HG02981 (cell line): ENCODE results near the gene ZNF692.
A peak's percentile ranks its signal among the peaks of the same experiment; 100 is the strongest.
"Not testable (repeated sequence)": the region's sequence is repeated elsewhere in the genome, so short reads cannot be mapped to it uniquely, and the experiment has no call there.

Experiments
- ATAC-seq: cut with Tn5 transposase; IDR thresholded peaks from one replicate; pipeline ENCODE4 v1.9.1; 2021; ENCODE audit warnings: mild to moderate bottlenecking, moderate library complexity; ENCODE audit not compliant: unreplicated experiment

Gene ZNF692

DNA sequence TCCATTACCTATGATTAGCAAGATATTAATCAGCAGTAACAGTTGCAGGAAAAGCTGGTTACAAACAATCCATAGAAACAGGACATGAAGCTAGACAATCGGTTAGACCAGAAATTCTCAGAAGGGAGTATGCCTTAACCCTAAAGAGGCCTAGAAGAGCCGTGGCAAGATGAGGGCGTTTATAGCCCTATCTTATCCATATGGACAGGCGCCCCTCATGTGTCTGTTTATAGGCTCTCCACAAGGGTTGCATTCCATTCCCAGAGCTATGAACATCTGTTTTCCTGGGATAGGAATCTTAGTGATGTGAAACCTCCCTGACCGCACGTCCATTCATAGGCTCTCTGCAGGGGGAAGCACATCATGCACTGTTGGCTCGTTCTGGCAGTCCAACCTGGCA, 23.5 kb upstream of the ZNF692 start:
- not testable (repeated sequence) for ATAC-seq

DNA sequence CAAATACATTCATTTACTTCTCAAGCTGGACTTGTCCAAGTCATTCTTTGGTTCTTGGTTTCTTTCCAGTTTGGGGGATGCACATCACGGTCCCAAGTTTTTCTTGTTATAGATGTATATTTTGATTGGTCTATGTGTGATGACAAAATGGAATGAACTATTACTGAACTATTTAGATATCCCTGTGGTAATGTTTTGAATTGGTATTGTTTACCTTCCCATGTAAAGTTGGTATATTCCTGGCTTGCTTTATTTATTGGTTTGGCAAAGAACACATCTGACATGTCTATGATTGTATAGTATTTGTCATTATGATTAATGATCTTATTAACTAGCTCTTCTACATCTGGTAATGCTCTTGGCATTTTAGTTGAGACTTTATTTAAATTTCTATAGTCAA, 22.4 kb upstream of the ZNF692 start:
- no peak for ATAC-seq

DNA sequence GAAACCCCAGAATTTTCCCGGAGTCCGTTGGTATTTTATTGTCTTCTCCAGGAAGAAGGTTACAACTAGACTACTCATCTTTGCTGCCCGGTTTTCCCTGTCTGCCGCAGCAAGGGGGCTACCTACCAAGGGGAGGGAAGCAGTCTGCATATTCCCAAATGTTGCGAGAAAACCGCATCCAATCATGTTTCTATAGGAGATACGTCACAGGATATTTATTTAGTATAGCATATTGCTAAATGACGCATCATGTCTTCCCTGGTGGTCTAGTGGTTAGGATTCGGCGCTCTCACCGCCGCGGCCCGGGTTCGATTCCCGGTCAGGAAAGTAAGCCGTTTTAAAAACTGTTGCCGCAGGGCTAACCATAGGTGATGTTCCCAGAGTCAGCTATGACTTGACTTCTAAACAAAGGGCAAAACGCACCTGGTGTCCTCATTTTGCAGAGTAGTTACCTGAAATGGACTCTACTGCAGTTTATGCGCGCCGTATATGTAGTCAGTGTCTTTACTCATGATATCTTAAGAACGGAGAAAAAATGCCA, 15.2 kb upstream of the ZNF692 start:
- peak; percentile 52 for ATAC-seq

DNA sequence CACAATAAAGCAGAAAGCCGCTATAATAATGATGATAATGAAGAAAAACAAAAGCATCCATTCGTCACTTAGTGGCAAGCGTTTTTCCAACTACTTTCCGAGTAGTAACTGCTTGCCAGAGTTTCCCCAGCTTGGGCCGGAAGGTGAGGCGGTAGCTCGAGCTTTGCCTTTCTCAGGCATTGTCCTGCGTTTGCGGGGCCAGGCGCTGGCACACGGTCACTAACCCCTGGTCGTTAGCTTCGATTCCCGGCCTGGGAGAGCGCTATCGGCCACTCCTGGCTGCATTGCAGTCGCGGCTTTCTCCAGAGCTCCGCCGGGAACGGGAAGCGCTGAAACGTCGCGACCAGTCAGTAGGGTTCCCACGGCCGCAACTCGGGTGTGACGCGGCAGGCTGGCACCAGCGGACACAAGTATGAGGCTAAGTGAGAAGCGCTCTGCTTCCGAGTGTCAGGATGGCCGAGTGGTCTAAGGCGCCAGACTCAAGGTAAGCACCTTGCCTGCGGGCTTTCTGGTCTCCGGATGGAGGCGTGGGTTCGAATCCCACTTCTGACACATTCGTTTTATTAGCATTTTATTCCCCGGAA, 14.6 kb upstream of the ZNF692 start:
- ATAC-seq = peak; percentile 75

DNA sequence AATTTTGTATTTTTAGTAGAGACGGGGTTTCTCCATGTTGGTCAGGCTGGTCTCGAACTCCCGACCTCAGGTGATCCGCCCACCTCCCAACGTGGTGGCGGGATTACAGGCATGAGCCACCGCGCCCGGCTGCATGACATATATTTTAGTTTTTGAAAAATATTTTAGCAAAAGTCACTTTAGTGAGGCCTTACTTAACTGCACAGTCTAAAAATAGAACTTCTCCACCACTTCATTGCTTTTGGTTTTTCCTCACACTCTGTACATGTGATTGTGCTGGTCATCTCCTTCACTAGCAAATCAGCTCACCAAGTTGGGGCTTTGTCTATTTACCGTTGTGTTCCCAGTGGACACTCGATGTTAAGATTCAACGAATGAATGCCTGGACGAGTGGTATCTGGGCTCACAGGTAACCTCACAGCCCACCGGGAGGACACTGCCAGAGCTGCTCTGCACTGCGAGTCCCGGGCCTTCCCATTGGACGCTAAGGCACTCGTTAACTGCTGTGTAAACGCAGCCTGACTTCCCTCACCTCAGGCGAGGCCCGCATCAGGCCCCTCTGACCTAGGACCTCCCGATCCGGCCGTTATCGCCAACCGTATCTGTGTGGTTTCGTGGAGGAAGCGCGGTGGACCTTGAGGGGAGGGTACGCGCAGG, 14.0 kb upstream of the ZNF692 start:
- peak; percentile 43 for ATAC-seq

DNA sequence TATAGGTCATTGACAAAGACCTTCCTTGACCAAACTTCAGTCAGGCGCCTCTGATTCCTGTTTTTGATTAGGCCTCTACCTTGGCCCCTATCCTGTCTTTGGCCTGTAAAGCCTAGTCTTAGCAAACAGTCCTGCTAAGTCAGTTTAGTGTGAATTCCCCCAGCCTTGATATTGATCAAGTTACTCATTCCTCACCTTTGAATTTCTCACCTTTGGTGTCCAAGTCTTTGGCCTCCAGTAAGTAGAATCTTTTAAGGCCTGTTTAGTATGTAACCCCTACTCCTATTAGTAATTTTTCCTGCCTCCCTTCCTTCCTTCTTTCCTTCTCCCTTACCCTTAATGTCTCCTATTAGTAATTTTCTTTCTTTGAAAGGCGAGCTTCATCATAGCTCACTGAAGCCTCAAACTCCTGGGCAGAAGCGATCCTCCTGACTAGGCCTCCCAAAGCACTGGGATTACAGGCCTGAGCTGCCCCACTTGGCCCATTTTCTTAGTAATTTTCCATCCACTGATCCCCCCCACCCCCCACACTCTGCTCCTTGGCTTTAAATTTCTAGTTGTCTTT, 13.0 kb upstream of the ZNF692 start:
- ATAC-seq = no peak

DNA sequence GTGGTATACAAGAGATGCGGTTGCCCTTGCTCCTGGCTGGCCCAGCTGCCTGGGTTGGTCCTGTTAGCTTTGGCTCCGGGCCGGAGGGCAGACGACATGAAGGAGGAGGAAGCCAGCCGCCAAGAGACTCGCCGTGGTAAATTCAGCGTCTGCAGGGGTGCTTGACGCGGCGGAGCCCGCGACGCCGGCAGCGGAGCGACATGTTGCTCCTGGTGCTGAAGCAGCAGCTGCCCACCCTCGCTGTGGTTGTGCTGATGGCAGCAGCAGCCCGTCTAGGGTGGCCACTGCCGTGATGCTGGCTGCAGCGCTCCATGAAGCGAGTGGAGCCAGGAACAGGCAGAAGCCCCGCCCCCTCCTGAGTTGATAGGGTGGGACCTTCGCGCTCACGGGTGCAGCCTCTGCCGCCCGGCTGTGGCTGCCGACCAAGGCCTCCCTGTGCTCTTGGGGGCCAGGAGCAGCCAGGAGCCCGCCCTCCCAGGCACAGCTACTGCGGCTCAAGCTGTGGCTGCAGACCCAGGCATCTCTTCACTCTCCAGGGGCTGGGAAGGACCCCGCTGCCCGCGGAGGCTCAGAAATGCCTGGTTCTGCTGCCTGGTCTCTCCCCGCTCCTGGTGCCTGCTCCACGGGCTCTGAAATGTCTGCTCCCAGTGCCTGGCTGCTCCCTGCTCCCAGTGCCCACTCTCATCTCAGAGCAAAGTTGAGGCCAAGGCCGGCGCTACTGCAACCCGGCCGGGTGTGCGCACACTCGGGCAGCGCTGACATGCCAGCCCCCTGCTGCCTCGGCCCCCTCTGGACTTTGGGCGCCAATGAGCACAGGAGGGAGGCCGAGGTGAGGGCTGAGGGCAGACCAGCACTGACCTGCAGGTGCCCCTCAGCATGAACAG, 4.4 kb upstream of the ZNF692 start:
- peak; percentile 55 for ATAC-seq

DNA sequence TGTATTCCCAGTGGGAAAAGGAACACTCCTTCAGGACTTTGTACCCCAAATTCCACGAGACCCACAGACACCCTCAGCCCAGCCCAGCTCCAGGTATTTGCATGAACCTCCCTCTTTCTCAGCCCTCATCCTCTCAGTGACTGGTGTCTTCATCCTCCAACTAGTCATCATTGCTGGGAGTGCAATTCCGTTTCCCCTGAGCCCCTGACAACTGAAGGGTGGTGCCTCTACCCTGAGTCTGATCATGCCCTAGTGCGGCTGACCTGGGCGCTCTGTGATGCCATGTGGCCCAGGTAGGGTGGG, 3.8 kb upstream of the ZNF692 start:
- ATAC-seq = peak; percentile 3

DNA sequence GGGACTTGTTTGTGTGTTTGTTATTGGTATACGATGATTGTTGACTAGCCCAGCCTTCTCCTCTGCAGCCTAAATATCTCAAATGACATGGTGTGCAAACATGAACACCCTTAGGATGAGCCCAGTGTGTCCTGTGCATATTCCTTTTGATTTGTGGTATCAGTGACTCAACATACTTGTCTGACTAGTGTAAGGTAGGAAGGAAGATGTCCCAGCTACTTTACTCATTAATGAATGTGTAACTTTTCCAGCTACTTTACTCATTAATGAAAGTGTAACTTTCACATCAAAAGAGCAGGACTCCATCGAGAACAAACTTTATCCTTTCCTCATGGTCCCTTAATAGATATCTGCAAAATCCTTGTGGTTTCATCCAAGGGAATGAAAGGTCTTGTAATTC, 2.7 kb upstream of the ZNF692 start:
- ATAC-seq = no peak

DNA sequence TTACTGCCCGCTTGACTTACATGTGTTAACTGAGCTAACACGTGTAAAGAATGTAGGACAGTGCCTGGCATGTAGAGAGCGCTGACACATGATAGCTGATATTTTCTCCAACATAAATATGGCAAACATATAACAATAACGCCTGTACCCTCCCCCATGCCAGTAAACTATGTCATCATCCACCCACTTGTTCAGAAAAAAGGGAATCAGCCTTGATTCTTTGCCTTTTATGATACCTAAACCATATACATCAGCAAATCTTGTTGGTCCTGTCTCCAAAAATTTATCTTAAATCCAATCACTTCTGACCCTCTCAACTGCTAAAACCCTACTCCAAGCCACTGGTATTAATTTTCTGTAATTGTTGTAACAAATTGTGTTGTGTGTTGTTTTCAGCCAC, 1.1 kb upstream of the ZNF692 start:
- ATAC-seq = no peak

DNA sequence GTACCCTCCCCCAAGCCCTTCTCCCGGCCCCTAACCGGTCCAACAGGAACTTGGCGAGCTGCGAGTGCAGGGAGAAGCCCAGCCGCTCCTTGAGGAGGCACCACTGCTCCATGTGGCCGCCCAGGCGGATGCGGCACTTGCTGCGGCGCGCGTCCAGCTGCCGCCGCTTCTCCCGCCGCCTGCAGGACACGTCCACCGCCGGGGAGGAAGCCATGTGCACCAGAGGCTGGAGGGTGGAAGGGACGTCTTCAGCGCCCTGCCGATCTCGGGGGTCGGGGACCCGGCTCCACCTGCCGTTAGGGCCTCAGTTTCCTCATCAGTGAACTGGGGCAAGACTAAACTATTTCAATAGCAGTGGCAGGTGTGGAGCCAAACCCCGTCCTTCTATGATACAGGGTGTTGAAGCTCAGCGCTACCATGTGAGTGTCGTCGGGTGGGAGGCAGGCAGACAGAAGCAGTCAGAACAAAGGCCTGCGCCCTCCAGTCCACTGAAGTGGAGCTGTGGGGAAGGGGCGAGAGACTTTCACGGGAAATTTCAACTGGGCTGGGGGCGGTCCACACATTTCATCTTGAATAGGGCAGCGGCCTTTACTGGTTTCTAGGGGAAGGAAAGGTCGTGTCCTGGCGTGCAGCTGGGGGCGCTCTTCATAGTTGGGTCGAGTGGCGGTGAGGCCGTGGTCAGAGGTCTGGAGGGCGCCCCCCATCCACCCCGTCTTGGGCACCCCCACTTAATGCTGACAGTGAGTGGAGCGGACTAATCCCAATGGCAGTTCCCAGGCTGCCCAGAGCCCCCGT, 592 bp downstream of the ZNF692 start:
- ATAC-seq = peak; percentile 30

DNA sequence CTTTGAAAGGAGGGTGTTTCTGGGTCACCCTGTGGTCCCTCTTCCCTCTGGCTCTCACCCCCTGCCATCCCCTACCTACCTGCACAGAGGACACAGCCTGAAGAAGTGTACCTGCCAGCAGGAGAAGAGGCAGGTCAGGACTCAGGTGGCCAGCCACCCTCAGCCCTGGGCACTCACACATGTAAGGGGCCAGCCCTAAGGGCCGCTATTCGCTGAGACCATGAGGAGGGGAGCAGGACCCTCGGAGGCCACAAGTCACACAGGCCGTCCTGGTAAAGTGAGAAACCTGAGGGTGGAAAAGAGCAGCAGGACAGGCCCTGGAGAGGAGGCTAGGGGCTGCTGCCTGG, 1.2 kb downstream of the ZNF692 start:
- ATAC-seq = no peak

DNA sequence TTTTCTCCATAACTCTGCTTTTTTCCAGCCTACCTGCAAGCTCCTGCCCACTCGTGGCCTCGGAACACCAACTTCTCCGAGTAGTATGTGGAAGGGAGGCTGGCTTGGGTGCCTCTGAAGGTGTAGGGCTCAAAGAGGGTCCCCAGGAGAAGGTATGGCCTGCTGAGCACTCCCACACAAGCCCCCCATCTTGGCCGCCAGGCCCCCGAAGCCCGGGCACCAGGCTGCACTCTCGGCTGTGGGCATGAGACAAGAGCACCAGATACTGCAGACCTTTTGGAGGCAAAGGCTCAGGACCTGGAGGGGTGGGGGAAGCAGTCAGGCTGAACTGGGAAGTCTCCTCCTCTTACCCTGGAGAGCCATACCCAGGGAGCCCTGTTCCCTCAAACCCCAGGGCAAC, 1.7 kb downstream of the ZNF692 start:
- ATAC-seq = no peak

DNA sequence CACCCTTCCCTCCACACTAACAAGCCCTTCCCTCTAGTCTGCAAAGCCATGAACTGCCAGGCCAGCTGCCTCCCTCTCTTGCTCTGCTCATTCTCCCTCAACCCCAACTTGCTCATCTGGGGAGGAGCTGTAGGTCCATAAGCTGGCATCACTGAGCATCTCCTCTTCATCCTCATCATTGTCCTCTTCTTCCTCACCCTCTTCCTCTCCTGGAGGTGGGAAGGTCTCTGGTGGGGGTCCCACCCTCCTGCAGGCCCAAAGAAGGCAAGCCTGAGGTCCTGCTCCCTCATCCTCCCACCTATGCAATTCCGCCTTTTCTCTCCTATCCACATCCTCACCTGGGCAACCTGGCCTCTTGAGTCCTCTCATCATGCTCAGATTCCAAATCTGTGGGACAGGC, 2.7 kb downstream of the ZNF692 start:
- ATAC-seq = no peak

DNA sequence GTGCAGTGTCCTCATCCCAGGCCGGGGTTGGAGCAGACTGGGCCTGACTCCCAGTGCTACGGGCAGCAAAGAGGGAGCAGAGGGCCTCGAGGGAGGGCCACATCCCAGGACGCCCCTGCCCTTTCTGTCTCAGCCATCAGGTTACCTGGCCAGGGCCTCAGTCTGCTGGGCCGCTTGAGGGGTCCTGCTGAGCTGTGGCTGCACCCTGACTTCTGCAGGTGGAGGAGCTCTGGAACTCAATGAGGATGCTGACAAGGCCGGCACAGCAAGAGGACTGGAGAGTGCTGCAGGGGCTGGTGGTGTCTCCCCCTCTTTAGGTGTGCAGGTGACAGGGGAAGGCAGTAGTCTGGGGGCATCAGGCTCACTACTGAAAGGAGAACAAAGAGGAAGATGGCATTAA, 3.3 kb downstream of the ZNF692 start:
- ATAC-seq = no peak

DNA sequence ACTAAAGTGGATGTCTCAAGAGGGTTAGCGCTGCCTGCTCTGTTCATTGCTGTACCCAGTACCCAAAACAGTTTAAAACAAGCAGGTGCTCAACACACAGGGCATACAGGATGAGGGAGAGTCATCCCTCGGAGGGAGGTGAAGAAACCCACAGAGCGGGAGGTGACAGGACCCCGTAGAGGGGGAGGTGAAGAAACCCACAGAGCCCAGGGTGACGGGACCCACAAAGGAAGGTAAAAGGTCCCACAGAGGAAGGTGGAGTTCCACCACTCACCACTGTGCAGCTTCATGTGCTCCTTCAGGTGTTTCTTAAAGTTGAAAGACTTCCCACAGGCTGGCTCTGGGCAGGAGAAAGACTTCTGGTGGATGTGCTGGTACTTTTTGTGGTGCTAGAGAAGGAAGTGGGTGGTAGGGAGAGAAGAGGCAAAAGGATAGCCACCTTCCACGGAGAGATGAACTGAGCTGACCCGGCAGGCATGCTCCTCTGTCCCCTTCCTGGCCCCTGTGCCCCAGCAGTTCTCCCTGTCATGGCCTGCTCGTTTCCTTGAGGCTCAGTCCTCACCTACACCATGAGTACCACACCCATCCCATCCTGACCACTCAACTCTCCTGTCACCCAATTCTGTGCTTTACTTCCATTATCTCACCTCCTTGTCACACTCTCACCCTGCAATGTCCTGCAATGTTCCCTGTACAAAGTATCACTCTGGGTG, 5.1 kb downstream of the ZNF692 start:
- ATAC-seq = no peak

DNA sequence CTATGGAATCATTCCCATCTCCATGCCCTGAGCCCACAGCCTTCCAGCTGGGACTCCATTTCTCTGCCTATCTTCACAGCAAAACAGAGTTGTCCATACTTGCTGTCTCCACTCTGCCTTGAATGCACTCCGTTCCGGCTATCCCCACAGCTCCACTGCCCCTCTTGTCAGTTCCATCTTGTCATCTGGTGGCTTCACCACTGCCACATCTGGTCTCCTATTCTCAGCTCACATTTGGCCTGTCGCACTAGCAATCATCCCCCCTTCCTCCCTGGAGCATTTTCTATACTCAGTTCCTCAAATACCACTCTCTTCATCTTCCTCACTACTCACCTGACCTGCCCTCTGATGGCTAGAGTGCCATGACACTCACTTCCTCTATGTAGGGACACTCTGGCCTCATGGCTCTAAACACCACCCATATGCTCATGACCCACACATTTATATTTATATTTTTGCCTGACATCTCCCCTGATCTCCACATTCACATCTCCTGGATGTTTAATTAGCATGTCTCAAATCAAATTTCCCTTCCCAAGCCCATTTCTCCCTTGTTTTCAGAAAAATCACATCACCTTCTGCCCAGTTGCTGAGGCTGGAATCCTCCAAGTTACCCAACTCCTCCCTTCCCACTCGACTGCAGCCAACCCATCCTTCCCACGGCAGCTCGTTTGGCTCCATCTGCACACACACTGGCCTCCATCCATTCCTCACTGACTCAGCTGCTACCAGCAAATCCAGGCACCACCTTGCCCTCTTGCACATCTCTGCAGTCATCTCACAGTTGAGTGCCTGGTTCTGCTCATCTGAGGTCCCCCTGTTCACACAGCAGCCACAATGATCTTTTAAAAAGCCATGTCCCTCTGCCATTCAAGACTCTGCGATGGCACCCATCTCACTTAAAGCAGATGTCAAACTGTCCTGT, 6.1 kb downstream of the ZNF692 start:
- no peak for ATAC-seq

DNA sequence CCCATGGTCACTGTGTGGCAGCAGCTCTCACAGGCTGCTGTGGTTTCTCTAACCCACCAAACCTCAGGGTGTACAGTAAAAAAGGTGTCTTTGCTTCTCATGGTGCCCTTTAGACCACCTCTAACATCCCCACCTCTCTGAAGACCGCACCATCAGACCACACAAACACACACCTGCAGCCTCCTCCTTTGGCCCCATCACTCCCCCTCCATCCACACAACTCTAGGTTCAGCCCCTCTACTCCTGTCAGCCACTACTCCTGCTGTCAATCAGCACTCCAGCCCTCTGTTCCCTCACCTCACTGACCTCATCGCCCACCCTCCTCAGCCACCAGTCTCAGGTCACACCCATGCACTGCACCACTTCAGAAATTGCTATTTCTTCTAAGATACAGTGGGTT, 7.5 kb downstream of the ZNF692 start:
- no peak for ATAC-seq

DNA sequence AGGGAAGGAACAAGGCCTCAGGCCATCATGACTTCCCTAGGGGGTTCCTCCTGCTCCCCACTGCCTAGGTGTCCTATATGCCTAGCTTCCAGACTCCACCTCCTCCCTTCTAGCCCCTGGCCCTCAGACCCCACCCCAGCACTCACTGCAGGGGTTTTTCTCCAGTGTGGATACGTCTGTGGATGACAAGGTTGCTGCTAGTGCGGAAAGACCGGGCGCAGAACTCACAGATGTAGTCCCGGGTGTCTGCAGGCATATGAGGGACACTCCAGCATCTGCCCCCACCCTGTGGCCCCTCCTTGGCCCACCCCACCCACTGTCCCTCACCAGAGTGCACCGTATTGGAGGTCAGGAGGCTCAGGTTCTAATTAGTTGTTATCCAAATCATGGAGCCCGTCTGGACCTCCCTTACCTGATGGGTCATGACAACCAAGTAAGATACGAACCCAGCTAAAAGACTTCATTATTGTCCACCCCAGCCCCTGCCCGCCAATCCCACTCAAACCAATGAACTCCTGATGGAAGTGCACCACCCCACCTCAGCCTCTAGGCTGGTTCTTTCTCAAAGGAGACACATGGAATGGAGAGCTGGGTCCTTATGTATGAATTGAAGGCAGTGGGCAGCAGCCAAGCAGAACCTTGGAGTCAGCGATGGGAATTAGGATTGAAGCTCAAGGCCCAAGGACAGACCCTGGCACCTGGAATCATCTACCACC, 8.2 kb downstream of the ZNF692 start:
- ATAC-seq = no peak
